HTERT RPE-1 (cell line): ENCODE results near the gene CYFIP2.
"Not testable (repeated sequence)": the region's sequence is repeated elsewhere in the genome, so short reads cannot be mapped to it uniquely, and the experiment has no call there.

Source experiments
- in situ Hi-C: fragments of 300-500 bp; cut with MboI; formaldehyde crosslinking; loops from 4 replicates; pipeline ENCODE4 v1.14.3; 2020; ENCODE audit warnings: low sequenced_read_pairs

Gene CYFIP2

DNA sequence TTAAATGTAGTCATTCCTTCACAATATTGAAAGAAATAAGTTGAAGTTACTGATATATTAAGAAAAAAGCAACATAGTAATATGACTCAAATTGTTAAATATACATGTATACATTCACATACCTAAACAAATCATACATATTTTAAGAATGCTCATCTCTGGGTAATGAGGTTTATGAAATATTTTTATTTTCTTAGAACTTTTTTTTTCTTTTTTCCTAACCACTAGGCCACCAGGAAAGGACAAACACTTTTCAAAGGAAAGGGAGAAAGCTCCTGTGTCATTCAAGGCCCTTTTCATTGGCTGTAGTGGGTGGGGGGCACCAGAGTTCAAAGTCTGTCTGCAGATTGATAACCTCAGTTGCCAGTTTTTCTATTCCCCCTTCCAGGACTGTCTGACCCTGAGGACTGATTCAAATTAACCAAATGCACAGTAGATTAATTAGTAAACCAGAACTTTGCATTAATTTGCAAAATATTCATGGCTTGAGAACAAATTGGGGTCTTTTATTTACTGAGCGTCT lies 121.2 kb downstream of the CYFIP2 start:
- in situ Hi-C loops = no loop called here

DNA sequence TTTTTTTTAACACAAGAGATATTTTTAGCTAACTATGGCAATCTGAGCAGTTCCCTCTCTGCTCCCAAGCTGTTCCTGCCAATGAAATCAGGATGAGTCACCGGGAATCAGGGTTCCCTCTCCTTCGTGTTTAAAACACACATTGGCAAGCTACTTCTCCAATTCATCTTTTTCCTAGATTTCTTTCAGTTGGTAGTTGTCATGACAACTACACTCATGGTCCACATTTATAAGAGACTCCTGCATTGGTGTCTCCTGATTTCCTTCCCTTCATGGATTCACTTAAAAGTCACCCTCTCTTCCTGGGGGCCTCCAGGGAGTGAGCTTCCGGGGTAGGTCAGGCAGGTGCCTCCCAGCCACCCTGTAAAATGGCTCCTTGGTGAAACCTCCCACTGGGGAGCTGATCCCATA lies 121.8 kb downstream of the CYFIP2 start:
- in situ Hi-C loops = no loop called here

DNA sequence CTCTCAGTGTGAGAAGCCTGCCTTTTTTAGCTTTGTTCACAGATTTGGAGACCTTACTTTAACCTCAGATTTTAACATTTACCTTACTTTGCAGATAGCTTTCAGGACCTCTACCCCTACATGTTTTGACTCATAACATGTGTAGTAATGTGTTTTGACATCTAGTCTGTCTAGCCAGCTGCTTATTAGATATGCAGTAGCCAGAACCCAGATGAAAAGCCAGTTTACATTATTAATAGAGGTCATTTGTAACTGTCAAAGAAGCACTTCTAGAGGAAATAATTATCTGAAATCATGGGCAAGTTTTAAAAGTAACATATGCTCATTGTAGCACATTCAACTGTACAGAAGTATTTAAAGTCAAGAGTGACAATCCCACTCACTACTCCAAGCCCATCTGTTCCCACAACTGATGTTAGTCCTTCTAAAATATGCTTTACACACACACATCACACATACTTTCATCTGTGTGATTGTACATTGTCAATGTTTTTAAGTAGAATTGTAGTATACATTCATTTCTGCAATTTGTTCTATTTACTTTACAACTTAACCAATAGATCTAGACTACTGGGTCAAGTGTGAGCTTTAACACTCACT lies 122.3 kb downstream of the CYFIP2 start:
- in situ Hi-C loops = no loop called here

DNA sequence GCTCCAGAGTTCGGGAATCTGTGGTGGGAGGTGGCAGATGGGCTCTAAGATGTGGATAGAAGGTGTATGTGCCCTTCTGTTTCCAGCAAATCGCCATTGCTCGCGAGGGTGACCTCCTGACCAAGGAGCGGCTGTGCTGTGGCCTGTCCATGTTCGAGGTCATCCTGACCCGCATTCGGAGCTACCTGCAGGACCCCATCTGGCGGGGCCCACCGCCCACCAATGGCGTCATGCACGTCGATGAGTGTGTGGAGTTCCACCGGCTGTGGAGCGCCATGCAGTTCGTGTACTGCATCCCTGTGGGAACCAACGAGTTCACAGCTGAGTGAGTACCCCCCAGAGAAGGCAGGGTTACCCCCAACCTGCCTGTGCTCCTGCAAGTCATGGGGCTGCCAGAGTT lies 123.2 kb downstream of the CYFIP2 start:
- in situ Hi-C loops = no loop called here

DNA sequence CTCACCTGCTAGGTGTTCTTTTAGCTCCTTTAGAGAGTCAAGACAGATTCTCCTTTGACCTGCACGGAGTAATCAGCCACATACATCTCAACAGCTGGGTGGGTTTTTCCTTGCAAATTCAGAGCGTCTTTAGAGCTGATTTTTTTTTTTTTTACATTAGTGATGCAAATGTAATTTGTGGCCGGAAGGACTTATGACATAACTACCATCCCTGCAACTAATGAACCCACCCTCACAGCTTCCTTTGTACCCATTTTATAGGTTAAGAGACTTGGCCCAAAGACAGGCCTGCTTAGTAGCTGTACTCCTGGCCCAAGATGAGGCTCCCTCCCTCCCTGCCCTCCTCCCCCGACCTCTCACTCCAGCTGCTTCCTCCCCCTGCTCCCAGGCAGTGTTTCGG lies 124.2 kb downstream of the CYFIP2 start:
- in situ Hi-C loops = no loop called here

DNA sequence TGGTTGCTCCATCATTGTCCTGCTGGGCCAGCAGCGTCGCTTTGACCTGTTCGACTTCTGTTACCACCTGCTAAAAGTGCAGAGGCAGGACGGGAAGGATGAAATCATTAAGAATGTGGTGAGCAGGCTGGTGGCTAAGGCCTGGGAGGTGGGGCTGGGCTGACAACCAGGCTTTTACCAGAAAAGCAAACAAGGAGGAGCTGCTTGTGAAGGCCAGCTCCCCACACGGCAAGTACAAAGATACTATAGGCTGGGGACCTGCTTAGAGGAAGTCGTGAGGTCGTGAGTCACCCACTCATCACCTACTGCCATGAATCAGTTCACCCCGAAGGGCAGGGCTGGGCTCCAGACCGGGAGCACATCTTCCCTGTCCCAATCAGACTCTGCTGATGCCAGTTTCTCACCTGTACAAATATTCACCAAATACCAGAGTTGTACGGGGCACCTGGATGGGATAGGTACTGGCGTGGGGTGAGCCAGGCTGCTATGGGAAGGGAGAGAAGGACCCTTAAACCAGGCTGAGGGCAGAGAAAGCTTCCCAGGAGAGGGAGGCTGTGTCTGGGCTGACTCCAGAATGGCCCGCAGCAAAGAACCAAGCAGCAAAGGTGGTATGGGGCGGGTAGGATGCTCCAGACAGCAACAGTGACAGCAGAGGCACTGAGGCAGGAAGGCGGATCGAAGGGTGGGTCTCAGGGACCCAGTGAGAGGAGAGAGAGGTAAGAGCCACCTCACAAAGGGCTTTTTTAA lies 124.8 kb downstream of the CYFIP2 start:
- in situ Hi-C loops = no loop called here

DNA sequence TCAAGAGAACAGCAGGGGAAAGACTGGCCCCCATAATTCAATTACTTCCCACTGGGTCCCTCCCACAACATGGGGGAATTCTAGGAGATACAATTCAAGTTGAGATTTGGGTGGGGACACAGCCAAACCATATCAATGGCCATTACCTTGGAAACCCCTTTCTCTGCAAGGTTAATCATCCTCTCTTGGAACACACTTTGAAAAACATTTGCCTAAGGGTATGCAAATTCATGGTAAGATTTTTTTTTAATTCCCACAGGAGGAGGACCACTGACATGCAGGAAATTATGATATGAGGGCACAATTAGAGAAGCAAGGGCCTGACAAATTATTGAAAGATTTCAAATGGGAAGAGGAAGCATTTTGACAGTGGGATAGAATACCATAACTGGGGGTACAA lies 132.4 kb downstream of the CYFIP2 start:
- in situ Hi-C loops = no loop called here

DNA sequence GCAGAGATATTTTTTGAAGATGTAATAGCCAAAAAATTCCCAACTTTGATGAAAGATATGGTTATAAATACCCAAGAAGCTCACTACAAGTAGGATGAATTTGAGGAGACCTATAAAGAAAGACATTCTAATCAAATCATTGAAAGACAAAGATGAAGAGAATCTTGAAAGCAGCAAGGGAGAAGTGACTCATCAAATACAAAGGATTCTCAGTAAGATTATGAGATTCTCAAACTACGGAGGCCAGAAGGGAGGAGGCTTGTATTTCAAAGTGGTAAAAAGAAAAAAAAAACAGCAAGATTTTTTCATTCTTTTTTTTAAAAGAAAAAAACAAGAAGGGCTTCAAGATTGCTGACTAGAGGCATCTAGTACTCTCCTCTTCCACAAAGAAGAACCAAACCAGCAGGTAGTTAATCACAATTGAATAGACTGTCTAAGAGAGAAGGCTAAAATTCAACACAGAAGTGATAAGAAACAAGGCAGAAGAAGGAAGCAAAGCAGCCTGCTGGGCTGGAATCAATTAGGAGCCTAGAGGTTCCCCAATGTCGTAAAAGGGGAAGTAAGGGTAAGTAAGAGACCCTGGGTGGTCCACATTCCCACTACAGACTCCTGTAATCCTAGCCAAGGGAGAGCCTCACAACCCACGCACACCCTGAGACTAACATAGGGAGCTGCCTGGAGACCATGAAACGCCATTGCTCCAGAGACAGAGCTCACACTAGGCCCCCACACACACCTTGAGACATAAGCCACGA lies 135.0 kb downstream of the CYFIP2 start:
- in situ Hi-C loops = no loop called here

DNA sequence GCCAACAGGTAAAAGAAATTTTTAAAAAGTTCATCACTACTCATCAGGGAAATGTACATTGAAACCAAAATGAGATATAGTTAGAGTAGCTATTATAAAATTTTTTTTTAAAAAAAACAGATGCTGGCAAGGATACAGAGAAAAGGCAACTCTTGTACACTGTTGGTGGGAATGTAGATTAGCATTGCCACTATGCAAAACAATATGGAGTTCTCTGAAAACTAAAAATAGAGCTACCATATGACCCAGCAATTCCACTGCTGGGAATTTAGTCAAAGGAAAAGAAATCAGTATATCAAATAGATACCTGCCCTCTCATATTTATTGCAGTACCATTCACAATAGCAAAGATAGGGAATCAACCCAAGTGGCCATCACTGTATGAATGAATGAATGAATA lies 149.9 kb downstream of the CYFIP2 start:
- in situ Hi-C loops = no loop called here

DNA sequence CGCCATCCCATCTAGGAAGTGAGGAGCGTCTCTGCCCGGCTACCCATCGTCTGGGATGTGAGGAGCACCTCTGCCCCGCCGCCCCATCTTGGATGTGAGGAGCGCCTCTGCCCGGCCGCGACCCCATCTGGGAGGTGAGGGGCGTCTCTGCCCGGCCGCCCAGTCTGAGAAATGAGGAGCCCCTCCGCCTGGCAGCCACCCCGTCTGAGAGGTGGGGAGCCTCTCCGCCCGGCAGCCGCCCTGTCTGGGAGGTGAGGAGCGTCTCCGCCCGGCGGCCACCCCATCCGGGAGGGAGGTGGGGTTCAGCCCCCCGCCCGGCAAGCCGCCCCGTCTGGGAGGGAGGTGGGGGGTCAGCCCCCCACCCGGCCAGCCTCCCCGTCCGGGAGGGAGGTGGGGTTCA lies 153.6 kb downstream of the CYFIP2 start:
- in situ Hi-C loops = not testable (repeated sequence)

DNA sequence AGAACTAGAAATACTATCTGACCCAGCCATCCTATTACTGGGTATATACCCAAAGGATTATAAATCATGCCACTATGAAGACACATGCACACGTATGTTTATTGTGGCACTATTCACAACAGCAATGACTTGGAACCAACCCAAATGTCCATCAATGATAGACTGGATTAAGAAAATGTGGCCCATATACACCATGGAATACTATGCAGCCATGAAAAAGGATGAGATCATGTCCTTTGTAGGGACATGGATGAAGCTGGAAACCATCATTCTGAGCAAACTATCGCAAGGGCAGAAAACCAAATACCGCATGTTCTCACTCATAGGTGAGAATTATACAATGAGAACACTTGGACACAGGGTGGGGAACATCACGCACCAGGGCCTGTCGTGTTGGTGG lies 164.0 kb downstream of the CYFIP2 start:
- in situ Hi-C loops = not testable (repeated sequence)

DNA sequence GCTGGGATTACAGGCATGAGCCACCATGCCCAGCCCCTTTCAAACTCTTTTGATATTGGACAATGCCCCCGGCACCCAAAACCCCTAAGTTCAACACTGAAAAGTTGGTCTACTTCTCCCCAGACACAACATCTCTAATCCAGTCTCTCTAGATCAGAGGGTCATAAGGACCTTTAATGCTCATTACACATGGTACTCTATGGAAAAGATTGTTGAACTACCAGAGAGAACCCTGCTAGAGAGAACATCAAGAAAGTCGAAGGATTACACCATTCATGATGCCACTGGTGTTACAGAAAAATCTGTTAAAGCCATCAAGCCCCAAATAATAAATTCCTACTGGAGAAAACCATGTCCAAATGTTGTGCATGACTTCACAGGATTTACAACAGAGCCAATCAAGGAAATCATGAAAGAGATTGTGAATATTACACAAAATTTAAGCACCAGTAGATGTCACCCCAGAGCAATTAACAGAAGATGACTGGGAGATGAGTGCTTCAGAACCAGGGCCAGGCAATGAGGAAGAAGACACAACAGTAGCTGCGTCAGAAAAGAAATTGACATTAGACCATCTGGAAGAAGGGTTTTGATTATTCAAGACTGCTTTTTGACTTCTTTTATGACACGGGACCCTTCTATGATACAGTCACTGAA lies 165.7 kb downstream of the CYFIP2 start:
- in situ Hi-C loops = no loop called here

DNA sequence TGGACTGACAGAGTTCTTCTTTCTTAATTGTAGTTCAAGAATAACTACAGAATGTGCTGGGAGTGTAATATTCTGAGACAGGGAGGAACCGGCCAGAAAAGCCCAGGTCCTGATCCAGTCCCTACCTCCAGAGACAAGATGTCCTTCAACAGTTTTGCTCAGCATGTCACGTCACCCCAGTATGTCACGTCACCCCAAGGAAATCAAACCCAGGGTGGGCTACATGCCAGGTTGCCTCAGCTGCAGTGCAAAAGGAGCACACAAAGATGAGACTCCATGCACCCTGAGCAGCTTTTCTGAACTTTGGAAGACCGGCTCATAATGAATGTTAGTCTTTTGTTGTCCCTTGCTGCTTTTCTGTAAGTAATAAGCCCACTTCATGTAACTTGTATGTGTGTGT lies 168.2 kb downstream of the CYFIP2 start:
- in situ Hi-C loops = no loop called here

DNA sequence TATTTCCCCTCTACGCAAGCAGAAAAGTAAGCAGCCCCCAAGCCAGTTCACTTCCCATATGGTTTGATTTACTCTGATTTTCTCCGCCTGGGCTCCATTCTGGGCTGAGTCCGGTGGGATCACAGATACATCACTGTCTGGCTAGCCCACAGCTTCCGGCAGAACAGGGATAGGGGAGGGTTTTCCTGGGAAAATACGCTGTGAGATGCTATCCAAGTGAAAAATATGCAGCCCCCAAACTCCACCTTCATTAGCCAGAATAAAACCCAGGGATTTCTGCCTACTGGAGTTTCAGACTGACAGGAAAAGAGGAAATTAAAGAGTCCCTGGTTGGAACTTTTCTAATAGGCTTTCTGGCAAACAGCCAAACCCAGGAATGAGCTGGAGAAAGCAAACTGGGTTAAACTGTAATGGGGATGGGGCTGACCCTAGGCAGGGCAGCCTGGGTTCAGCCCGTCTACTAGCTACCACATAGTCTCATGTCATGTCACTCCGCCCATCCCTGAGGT lies 177.2 kb downstream of the CYFIP2 start:
- in situ Hi-C loops = no loop called here

DNA sequence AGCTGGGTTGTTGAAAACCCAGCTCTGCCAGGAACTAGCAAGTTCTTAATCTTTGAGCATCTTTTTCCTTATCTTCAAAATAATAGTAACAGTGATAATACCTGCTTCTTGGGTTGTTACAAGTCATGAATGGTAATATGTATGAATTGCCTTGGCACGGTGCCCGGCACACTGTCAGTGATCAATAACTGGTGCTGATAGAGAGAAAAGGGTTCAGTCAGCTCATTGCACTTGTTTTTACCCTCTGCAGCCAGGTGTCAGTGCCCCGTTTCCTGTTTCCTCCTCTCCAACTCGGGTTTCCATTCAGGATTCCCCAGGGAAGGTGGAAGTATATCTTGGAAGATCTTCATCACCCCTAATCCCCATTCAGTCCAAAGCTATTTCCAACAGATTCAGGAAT lies 178.3 kb downstream of the CYFIP2 start:
- in situ Hi-C loops = no loop called here
